ENCODE data around the gene EPHA4.

The EPHA4 gene

GRCh38 chr2:221480163-221480562, 91.9 kb downstream of the EPHA4 start:
- no peak for DNase-seq (ENCODE audit: low read depth in 2 of 3, low spot score in 1 of 3)

- DNase-seq (ENCODE audit: low read depth in 2 of 3, low spot score in 1 of 3), result no peak
Measured at GRCh38 chr2:221478485-221478863, 93.6 kb downstream of the EPHA4 start.

GRCh38 chr2:221477714-221478484, 94.2 kb downstream of the EPHA4 start:
- no peak for DNase-seq (ENCODE audit: low read depth in 2 of 3, low spot score in 1 of 3)

GRCh38 chr2:221476195-221476594, 95.9 kb downstream of the EPHA4 start:
- DNase-seq (ENCODE audit: low read depth in 2 of 3, low spot score in 1 of 3), result no peak

- DNase-seq (ENCODE audit: low read depth in 2 of 3, low spot score in 1 of 3), result no peak
Measured at GRCh38 chr2:221473451-221473850, 98.7 kb downstream of the EPHA4 start.

GRCh38 chr2:221468317-221468716, 103.8 kb downstream of the EPHA4 start:
- DNase-seq (ENCODE audit: low read depth in 2 of 3, low spot score in 1 of 3), result no peak

GRCh38 chr2:221467610-221468009, 104.5 kb downstream of the EPHA4 start:
- no peak for DNase-seq (ENCODE audit: low read depth in 2 of 3, low spot score in 1 of 3)

- no peak for DNase-seq (ENCODE audit: low read depth in 2 of 3, low spot score in 1 of 3)
Measured at GRCh38 chr2:221466744-221467143, 105.4 kb downstream of the EPHA4 start.

- DNase-seq (ENCODE audit: low read depth in 2 of 3, low spot score in 1 of 3), result no peak
Measured at GRCh38 chr2:221465776-221466175, 106.3 kb downstream of the EPHA4 start.

GRCh38 chr2:221464971-221465370, 107.1 kb downstream of the EPHA4 start:
- DNase-seq (ENCODE audit: low read depth in 2 of 3, low spot score in 1 of 3), result no peak

GRCh38 chr2:221463241-221463896, 108.7 kb downstream of the EPHA4 start:
- DNase-seq (ENCODE audit: low read depth in 2 of 3, low spot score in 1 of 3), result no peak

- no peak for DNase-seq (ENCODE audit: low read depth in 2 of 3, low spot score in 1 of 3)
Measured at GRCh38 chr2:221461901-221462300, 110.2 kb downstream of the EPHA4 start.

GRCh38 chr2:221460136-221460535, 112.0 kb downstream of the EPHA4 start:
- DNase-seq (ENCODE audit: low read depth in 2 of 3, low spot score in 1 of 3), result no peak

GRCh38 chr2:221458578-221458977, 113.5 kb downstream of the EPHA4 start:
- DNase-seq (ENCODE audit: low read depth in 2 of 3, low spot score in 1 of 3), result no peak

GRCh38 chr2:221455214-221455613, 116.9 kb downstream of the EPHA4 start:
- no peak for DNase-seq (ENCODE audit: low read depth in 2 of 3, low spot score in 1 of 3)

- DNase-seq (ENCODE audit: low read depth in 2 of 3, low spot score in 1 of 3), result no peak
Measured at GRCh38 chr2:221454459-221455105, 117.5 kb downstream of the EPHA4 start.

- DNase-seq (ENCODE audit: low read depth in 2 of 3, low spot score in 1 of 3), result no peak
Measured at GRCh38 chr2:221451862-221452788, 120.0 kb downstream of the EPHA4 start.

- no peak for DNase-seq (ENCODE audit: low read depth in 2 of 3, low spot score in 1 of 3)
Measured at GRCh38 chr2:221450280-221450679, 121.8 kb downstream of the EPHA4 start.

GRCh38 chr2:221449406-221449805, 122.7 kb downstream of the EPHA4 start:
- DNase-seq (ENCODE audit: low read depth in 2 of 3, low spot score in 1 of 3), result no peak

GRCh38 chr2:221448844-221449390, 123.2 kb downstream of the EPHA4 start:
- no peak for DNase-seq (ENCODE audit: low read depth in 2 of 3, low spot score in 1 of 3)
